Activated CD8-positive, alpha-beta memory T cell treated with anti-CD3 and anti-CD28 coated beads for 24 hours (primary cell): ENCODE measurements around the gene CACNA2D1.

Experiments
- DNase-seq: peaks from one replicate; pipeline ENCODE4 v3.0.0-alpha.2; 2020

The CACNA2D1 gene

DNA sequence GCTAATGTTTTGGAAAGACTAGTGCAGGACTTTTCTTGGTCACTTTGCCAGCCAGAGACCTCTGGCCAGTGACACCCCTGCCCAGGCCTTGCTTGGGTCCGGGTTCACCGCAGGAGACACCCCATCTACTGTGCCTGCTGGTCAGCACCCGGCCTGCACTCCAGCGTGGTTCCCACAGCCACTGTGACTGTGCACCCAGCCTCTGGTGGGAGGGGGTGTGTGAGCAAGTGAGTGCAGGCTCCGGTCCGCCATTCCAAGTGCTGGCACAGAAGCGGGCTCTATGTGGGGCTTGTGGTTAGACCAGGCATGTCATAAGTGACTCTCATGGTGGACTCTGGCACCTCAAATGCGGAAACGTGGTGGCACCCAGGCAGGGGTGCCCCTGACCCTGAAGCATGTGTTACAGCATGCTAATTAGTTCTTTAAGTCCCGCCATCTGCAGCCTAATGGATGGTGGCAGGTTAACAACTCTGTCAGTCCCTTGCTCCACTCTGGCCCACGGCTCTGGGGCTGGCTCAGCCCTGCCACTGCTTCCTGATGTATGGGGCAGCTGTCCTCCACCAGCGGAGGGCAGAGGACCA is 361.8 kb downstream of the CACNA2D1 start:
- no peak for DNase-seq

DNA sequence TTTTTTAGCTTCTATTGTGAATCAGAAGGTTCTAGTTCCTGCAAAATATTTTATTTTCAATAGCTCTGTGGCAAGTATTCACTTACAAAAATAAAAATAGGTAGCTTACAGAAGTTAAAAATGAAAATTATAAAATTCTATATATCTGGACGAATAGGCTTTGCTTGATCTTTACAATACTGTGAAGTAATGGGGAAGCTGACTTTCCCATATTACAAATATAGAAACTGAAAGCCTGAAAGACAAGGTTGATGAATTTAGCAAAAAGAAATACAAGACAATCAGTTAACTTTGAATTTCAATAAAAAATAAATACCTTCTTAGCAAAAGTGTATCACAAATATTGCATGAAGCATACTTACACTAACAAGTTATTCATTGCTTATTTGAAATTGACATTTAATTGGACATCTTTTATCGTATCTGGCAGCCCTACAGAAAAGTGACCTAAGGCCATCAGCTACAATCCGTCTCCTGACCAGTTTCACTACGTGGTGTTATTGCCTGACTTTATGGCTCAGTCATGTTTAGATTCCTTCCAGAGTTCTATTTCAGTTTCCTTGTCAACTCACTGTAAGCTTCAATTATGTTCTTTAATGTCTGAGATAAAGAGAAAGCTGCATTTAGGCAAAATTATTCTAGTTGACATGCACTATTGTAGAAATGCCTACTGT is 363.2 kb downstream of the CACNA2D1 start:
- no peak for DNase-seq

DNA sequence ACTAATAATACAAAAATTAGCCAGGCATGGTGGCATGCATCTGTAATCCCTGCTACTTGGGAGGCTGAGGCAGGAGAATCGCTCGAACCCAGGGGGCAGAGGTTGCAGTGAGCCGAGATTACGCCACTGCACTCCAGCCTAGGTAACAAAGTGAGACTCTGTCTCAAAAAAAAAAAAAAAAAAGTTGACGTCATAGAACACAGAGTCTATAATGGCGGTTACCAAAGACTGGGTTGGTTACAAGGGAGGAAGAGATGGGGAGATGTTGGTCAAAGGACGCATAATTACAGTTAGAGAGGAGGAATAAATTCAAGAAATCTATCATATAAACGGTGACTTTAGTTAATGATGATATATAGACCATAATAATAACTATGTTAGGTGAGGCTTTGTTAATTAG is 364.1 kb downstream of the CACNA2D1 start:
- no peak for DNase-seq

DNA sequence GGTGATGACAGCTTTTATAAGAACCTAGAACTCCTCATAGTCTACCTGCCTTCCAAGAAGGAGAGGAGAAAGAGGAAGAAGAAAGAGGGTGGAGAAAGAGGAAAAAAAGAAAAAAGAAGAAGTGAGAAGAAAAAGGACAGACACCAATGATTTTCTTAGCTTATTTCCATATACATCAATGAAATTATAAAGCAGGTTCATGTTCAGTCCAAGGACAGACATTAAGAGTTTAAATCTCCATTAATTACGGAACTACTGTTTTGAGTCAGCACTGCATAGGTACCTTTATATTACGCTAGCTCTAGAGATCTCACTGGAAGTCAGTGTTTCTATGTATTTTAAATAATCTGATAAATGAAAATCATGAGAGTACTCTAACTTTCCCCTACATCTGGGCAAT is 364.8 kb downstream of the CACNA2D1 start:
- DNase-seq: no peak

DNA sequence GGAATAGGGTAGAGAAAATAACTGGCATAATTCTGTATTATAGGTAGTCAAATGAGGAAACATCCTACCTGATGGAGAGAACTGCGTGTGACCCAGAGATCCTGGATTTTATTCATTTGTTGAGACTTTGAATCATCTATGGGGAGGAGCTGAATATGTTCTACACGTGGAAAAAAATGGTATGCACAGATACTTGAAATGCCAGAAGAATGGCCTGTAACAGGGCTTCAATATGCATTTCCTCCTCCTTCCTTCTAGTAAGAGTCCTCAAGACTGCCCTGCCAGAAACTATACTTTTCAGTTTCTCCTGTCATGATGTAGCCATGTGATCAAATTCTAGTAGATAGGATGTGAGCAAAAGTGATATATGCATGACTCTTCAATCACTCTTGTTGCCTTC is 372.1 kb downstream of the CACNA2D1 start:
- no peak for DNase-seq

DNA sequence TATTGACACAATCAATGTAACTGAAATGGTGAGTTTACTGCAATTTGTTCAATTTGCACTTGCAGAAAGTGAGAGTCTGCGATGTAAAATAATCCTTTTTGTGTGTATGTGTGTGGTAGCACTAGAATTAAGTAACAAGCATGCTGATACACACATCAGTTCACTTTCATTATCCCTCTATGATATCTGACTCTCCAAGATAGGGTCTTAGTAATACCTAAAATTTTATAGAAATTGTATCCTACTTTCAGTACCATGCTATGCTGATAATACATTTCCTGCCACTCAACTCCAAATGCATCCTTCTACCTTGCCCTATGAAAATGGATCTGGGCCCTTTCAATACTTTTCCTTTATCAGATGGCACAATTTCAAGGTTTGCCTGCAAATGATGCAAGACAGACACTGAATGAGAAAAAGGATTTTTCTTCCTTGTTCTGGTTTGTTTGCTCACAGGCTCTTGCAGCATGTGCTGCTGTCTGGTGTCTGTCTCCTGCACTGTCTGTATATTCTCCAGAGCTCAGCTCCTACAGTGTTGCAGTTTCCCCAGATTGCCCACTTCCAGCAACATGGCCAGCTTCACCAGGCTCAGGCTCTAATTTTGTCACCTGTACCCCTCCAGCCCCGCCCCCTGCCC is 375.8 kb downstream of the CACNA2D1 start:
- no peak for DNase-seq

DNA sequence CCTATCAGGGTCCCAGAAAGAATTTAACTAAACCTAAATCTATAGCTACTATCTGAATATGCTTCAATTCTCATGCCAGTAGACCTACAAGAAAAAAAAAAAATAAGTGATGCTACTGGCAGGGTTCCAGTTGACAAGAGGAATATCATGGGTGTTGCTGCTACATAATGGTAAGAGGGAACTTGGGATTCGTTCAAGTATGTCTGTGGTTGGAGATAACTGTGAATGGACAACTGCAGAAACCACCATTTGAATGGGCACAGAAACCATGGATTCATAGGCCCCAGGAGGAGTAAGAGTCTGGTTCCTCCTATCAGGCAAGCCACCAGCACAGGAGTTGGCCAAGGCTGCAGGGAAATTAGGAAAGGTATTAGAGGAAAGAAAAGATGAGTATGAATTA is 386.1 kb downstream of the CACNA2D1 start:
- DNase-seq: no peak

DNA sequence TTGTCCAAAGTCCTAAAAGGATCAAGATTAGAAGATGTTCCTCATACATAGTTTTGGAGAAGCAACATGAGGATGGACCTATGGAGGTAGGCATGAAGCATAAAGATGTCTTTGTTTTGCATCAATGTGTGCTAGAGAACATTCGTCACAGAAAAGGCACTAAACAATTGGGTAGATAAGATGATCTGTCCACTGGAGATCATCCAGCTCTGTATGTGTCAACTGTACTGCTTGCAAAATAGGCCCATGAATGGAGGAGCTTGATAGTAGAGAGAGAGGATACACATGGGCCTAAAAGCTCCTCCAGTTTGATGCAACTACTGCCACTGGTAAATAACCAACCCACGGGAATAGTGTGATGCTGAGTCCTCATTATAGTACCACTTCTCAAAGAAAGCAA is 387.3 kb downstream of the CACNA2D1 start:
- no peak for DNase-seq

DNA sequence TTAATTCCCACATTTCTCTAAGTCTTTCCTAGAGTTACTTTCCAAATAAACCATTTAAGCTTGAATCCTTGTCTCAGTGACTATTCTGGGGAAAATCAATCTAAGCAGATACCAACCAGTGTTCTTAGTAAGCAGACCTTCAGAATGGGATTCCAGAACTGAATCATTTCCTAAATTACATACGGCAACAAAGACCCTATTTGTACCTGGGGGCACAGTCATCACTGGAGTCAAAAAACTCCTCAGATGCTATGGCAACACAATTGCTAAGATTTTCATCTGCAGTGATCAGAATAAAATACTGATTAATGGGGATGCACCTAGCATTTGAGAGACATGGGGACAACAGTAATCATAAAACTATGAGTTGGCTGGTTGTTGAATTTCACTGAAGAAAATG is 389.0 kb downstream of the CACNA2D1 start:
- no peak for DNase-seq

DNA sequence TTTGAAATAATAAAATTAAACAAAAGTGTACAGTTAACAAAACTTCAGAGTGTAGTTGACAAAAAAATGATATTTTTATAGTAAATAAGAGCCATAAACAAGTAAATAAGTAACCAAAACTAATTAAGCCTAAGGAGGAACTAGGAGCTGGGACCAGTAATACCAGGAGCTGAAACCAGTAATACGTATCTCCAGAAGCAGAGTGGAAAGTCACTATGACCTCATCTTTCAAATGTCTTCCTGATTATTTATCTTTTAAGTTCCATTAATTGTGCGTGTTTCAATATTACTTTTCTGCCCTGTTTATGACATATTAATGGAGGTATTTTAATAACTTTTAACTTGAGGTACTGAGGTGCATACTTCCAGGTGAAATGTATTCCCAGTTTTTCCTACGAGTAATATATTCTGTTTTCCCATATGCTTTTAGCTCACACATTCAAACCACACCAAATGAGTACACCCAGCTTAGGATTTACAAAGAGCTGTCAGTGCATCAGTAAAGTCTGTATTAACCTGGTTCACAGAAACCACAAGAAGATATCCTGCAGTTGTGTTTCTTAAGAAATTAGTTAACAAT is 390.0 kb downstream of the CACNA2D1 start:
- no peak for DNase-seq

DNA sequence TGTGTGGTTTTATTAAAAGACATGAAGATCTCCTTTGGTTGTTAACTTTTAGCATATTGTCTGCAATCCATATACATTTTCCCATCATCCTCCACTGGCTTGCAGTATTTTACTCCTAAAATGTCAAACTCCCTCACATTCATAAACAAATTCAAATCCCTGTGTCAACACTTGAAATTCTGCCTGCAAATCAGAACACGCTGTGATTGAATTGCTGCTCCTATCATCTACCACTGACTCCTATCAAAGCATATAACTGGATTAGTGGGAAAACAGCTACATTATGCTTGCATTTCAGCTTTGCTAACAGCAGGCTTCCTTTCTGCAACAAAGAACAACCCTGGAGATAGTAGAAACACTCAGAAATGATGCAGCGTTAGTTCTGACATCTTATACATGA is 392.0 kb downstream of the CACNA2D1 start:
- no peak for DNase-seq

DNA sequence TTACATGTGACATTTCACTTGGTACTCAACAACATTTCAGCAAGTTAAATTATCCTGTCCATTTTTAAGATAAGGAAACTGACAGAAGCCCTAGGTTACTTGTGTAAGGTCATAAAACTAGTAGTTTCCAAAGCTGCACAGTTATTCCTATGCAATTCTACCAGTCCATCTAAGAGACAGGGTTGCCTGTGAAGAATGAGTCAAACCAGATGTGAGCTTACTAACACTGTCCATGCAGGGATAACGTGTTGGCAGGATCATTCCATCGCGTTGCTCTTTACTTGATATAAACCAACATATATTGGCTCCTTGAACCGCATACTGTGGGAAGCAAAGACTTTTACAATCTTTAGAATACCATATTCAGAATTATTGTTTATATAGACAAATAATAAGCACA is 392.8 kb downstream of the CACNA2D1 start:
- no peak for DNase-seq

DNA sequence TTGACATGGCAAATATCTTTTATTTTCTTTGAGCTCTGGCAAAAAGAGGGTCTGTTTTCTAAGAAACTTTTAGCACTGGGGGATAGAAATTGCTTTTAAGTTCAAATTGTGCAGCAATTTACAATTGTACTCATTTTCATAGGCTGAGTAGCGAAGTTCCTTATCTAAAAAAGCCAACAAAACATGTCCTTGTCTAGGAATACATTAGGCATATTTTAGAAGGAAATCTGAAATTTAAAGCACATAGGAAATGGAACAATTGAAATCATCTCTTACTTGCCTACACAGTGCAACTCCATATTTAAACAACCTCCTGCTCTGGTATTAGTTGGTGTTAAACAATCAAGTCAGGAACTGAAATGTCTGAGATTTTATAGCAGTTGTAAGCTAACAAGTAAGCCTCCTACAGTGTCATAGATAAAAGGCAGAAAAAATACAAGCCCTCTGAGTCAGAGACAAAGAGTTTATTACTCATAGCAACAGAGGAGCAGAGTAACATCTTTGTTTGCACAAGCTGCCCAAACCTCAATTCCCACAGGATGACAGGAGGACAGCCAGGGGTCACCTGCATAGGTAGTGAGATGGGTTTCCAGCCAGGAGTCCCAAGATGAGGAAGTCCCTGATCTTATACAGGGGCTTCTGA is 393.6 kb downstream of the CACNA2D1 start:
- DNase-seq: no peak

DNA sequence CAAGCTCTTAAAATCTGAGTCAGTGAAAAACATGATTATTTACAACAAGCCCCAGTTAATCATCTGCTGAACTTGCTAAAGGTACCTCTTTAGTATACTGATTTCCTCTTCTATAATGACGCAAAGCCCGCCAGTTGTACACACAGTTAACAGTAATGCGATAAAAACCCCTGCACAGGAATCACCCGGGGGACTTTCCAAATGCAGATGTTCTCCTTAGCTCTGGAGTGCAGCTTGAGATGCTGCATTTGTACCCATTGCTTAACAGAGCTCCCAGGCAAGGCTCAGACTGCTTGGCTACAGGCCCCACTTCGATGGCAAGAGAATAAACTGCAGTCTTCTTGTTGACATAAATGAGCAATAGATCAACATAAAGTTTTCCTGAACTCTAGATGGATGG is 394.1 kb downstream of the CACNA2D1 start:
- DNase-seq: no peak

DNA sequence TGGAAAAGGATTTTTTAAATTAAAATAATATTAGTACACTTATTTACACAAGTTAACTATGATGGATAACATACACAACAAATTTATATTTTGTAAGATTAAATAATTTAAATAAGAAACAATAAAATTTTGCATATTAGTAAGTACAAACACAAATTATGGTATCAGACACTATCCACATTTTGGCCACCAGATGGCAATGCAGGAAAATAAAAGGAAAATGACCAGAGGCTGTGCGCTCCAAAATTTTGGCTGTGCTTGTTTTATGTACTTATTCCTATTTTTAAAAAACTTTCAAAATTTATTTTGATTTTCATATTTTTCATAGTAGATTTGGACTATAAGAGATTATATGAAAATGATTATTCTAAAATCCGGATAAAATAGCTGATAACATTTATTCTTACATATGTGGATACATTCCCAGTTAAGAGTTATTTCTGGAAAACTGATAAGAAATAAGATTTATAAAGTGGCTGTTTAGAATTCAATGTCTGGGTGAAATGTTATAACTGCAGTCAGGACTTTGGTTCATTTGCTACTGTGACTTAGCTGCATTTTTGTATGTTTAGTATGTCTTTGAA is 399.0 kb downstream of the CACNA2D1 start:
- DNase-seq: no peak

DNA sequence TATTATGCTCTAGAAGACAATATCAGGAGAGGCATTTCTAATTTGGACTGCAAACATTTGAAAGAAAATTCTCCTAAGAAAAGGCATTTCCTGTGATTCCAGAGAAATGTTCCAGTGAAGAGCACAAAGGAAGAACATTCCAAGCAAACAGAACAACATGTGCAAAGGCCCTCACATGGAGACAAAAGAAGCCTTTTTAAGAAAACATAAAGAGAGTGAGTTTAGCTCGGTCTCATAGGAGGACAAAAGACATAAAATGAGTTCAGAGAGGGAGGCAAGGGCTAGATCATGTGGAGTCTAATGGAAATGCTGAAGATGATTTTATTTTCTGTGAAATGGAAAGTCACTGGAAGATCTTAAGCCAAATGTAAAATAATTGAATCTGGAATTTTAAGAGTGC is 404.0 kb downstream of the CACNA2D1 start:
- DNase-seq: no peak

DNA sequence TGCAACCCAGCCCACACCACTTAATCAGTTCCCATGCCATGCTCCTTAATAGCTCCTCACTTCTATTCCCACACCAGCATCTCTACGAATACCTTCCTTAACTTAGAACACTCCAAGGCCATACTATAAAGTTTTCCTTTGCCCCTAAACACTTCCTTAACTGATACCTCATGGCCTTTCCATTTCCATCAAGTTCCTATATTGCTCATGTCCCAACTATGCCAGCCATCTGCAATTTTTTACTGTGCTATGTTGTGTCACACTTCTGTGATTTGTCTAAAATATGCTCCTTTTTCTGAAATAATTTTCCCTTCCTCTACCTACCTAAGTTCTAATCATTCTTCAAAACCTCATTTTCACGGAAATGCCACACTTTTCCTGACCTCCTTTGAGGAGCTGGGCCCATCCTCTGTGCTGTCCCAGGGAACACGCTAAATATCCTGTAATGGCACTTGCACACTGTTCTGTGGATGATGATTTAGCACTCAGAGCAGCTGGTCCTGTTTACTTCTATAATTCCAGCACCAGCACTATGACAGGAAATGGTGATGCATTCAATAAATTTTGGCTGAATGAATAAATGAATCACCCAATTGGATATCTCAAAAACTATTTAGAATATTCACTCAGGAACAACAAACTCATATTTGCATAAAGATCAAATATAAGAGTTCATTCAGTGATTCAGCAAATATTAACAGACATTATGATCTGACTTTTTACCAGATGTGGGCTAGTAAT is 407.3 kb downstream of the CACNA2D1 start:
- no peak for DNase-seq

DNA sequence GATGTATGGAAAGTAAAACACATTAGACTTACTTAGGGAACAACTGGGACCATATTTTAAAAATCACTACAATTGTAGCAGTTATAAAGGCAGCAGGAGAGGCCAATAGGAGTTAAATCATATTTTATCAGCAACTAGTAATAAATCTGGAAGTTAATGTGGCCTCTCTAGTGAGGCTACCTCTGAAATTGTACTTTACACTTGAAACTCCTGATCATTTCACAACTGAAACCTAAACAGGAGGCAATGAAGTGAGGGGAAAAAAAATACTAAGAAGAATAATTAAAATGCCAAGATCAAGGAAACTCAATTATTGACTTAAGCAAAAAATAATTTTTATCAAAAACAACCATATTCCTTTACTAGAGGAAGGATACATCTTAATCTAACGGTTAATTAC is 408.1 kb downstream of the CACNA2D1 start:
- no peak for DNase-seq

DNA sequence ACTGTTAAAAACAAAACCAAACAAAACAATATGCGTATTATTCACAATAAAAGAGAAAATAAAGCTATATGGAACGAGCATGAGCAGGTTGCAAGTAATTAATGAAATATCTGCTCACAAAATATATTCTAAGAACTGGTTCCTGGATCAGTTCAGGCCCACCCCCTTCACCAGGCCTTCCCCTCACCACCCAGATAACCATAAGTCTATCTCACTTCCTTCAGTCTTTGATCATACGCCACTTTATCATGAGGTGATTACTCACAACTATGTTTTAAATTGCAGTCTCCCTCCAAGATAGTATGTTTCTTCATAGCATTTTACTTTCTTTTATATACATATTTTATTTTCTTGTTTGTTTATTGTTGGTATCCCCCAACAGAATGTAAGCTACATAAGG is 410.7 kb downstream of the CACNA2D1 start:
- DNase-seq: no peak

DNA sequence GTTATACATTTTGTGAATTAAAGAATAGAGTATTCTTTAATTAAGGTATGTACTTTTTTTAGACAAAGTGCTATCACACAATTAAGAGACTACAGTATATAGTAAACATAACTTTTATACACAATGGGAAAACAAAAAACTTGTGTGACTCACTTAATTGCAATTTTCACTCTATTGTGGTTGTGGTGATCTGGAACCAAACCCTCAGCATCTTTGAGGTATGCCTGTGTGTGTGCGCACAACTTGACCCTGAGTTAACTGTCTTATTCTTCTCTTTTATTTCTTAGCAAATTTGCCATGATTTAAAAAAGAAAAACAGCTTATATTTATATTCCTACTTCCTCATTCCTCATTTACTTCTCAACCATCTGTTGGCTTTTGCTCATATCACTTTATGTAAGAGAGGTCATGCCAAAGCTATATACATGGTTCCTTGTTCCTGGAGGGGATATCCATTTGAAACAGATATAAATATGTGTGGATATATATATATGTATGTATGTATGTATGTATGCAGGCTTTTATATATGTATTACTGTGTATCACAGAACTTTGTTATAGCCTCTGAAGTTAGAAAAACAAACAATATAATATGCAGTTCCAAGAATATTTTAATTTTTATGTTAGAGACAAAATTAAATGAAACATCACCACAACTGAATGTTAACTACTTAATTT is 414.2 kb downstream of the CACNA2D1 start:
- no peak for DNase-seq

DNA sequence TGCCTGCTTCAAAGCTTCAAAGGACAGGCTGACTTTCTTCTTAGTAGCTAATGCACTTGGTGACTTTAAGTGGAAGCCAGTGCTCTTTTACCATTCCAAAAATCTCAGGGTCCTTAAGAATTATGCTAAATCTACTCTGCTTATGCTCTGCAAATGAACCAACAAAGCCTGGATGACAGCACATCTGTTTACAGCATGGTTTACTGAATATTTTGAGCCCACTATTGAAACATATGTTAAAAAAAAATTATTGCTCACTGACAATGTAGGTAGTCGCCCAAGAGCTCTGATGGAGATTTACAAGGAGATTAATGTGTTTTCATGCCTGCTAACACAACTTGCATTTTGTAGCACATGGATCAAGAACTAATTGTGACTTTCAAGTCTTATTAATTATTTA is 415.5 kb downstream of the CACNA2D1 start:
- no peak for DNase-seq

DNA sequence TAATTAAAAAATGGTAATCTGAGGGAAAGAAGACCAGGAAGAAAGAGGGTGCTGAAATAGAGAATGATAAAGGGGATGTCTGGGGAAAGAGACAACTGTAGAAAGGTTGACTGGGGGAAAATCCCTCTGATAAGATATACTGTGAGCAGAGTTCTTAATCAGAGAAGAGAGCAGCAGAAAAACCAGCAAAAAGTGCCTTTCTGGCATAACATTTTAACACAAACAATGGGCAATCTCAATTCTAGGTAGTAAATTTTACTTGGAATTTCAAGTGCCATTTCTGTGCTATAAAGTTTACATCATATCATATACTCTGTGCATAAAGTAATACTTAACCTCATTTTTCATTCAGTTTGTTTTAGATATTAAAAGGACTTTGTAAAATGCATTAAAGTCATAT is 421.9 kb downstream of the CACNA2D1 start:
- DNase-seq: no peak
